ENCODE data around the gene COA5. TPM values are rescaled to one million over a fixed set of nuclear protein-coding genes. Genes with fewer than 3 reads are reported as not detected.

Gene COA5
- total RNA-seq, 2 donors from 2014 or later: 19.8 to 22.3 TPM

DNA sequence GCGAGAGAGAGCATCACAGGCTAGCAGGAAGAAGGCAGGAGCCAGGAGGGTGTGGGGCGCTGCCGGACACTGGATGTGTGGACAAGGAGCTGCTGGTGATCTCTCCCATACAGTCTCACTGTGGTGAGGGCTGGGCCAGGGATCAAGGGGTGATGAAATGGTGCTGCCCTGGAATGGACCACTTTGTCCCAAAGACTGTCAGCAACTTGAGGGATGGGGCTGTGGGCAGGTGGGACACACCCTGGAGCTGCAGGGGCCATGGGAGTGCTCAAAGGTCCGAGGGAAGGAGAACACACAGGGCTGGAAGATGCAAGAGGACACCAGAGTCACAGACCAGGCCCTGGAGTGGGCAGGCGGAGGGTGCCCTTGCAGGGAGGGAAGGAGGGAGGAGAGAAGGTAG lies 38.0 kb downstream of the COA5 start:
- TF ChIP-seq, protein P1, sequence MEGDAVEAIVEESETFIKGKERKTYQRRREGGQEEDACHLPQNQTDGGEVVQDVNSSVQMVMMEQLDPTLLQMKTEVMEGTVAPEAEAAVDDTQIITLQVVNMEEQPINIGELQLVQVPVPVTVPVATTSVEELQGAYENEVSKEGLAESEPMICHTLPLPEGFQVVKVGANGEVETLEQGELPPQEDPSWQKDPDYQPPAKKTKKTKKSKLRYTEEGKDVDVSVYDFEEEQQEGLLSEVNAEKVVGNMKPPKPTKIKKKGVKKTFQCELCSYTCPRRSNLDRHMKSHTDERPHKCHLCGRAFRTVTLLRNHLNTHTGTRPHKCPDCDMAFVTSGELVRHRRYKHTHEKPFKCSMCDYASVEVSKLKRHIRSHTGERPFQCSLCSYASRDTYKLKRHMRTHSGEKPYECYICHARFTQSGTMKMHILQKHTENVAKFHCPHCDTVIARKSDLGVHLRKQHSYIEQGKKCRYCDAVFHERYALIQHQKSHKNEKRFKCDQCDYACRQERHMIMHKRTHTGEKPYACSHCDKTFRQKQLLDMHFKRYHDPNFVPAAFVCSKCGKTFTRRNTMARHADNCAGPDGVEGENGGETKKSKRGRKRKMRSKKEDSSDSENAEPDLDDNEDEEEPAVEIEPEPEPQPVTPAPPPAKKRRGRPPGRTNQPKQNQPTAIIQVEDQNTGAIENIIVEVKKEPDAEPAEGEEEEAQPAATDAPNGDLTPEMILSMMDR (IDR thresholded peaks at IDR 0.05): no peak
- H3K9me3 ChIP-seq: no peaks in the 10 kb centered on the region
- H3K36me3 ChIP-seq: peaks cover 43% of the 10 kb centered on the region
- no peak overlapping the region for H3K27ac ChIP-seq
- H3K27me3 ChIP-seq: no peaks in the 10 kb centered on the region
- H3K4me3 ChIP-seq: no peak overlapping the region
- no peak for DNase-seq (ENCODE audit: low spot score)
- H3K4me1 ChIP-seq: no peaks in the 10 kb centered on the region

DNA sequence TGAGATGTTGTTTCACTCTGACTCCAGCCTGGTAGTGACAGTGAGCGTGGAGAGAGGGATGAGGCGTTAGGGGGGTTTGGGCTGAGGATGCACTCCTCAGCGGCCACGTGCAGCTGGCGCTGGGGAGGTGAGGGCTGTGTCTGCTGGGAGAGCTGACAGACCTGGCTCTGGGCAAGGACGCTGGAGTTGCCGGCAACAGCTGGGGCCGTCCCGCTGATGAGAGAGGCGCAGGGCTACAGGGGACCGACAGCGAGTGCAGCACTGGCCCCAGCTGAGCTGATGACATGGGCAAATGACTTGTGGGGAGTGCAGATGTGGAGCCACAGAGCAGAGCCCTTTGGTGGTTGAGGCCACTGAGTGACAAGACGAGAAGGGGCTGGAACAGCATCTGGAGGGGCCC lies 38.4 kb downstream of the COA5 start:
- TF ChIP-seq, protein P1 (IDR thresholded peaks at IDR 0.05): no peak
- no peak overlapping the region for H3K27ac ChIP-seq
- no peak overlapping the region for H3K4me3 ChIP-seq
- H3K36me3 ChIP-seq: peaks cover 47% of the 10 kb centered on the region
- H3K9me3 ChIP-seq: no peaks in the 10 kb centered on the region
- H3K4me1 ChIP-seq: no peaks in the 10 kb centered on the region
- H3K27me3 ChIP-seq: no peaks in the 10 kb centered on the region
- DNase-seq (ENCODE audit: low spot score): no peak

DNA sequence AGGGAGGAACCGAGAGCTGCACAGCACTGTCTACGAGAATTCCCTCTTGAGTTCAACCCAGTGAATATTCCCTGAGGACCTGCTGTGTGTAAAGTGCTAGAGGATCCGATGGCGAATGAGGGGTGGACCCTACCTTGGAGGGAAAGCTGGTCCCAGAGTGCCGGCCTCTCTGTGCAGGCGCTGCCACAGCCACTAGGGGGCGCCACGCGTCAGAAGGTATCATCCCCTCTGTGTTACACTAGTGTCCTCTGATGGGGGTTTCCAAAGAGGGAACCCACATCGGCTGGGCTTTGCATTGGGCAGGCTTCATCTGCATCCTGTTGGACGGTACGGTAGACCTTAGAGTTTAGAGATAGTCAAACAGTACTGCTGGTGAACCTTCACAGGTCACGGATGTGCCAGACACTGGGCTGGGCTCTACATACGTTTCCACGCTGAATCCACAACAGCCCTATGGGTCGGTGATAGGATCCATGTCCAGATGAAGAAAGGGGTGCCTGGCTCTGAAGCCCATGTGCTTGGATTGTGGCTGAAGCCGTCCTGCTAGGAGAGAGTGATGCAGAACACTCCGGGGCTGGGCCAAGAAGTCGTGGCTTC lies 39.0 kb downstream of the COA5 start:
- H3K27me3 ChIP-seq: no peaks in the 10 kb centered on the region
- peaks cover 0 to 5% of the 10 kb centered on the region in 2 donors for H3K4me1 ChIP-seq
- H3K9me3 ChIP-seq: no peaks in the 10 kb centered on the region
- no peak overlapping the region for H3K4me3 ChIP-seq
- no peak overlapping the region for H3K27ac ChIP-seq
- H3K36me3 ChIP-seq: peaks cover 53% of the 10 kb centered on the region
- TF ChIP-seq, protein P1 (IDR thresholded peaks at IDR 0.05): peak; percentile 57 to 84
- no peak for DNase-seq (ENCODE audit: low spot score)

DNA sequence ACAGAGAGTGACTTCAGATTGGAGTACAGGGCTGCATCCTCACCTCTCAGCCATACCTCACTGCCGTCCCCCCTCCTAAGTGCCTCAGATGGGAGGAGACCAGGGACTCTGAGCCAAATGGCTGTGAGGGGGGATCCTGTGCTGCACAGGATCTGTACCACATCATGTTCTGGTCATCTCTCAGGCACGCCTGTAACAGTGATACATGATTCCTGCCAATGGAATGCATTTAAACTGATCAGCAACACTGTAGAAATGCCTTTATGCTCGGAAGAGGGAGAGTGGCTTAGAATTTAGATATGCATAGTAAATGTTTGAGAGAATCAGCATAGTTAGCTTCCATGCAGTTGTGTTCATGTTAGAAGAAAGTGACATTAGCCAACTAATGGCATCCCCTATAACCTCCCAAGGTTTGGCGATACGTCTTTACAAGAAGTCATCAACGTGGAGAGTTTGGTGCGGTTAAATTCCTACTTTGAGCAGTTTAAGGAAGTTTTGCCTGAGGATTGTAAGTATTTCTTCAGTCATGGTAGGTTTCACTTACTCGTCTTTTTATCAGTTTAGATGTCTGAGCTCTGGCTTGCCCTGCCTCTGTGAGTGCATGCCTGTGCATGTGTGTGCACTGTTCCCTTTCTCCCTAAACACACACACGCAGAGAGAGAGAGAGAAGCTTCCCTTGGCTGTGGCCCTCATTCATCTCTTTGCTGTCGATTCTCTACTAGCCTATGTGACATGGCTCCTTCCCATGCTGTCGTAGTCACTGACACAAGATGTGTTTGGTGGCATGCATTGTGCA lies 40.0 kb downstream of the COA5 start:
- H3K4me1 ChIP-seq: peaks cover 0 to 10% of the 10 kb centered on the region in 2 donors
- no peak for DNase-seq (ENCODE audit: low spot score)
- TF ChIP-seq, protein P1 (IDR thresholded peaks at IDR 0.05): no peak
- no peak overlapping the region for H3K27ac ChIP-seq
- H3K36me3 ChIP-seq: peaks cover 56% of the 10 kb centered on the region
- H3K9me3 ChIP-seq: no peaks in the 10 kb centered on the region
- no peaks in the 10 kb centered on the region for H3K27me3 ChIP-seq
- H3K4me3 ChIP-seq: no peak overlapping the region

DNA sequence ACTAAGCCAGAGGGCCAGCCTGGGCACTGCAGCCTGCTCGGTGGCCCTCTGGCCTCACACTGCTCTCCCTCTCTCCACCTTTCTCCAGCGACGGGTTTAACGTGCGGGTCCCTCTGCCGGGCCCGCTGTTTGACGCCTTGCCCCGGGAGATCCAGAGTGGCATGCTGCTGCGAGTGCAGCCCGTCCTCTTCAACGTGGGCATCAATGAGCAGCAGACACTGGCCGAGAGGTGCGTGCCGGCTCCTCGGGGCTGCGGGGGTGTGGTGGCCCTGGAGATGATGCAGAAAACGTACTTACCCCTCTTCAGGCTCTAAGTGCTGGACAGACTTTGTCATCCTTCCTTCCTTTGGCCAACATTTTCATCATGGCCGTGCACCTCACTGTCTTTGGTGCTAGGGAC lies 42.4 kb downstream of the COA5 start:
- peaks cover 0 to 34% of the 10 kb centered on the region in 2 donors for H3K4me1 ChIP-seq
- TF ChIP-seq, protein P1 (IDR thresholded peaks at IDR 0.05): no peak

More for the DNA sequence above, 42.4 kb downstream of the COA5 start:
- Histone ChIP-seq H3K27ac (no peak overlapping the region), H3K27me3 (no peaks in the 10 kb centered on the region), H3K9me3 (no peaks in the 10 kb centered on the region), H3K4me3 (no peak overlapping the region), H3K36me3 (peaks cover 51% of the 10 kb centered on the region)
- DNase-seq (ENCODE audit: low spot score): no peak
